NCI-H2029 treated with DMSO at 0.1 percent for 48 hours (cell line): ENCODE data around the gene XRRA1.
"Not testable (repeated sequence)": the region's sequence is repeated elsewhere in the genome, so short reads cannot be mapped to it uniquely, and the experiment has no call there.

Experiments
- DNase-seq: peaks from one replicate; lab custom pipeline; 2025; lab: John Stamatoyannopoulos, UW

The XRRA1 gene

GRCh38 chr11:74948898-74949752 lies at the start of gene XRRA1, which contains the start of gene SPCS2:
Gene XRRA1, minus strand, starts transcription at chr11:74949091. Its CDS starts 8,213 bp downstream, at chr11:74940878.
Gene SPCS2, plus strand, starts transcription at chr11:74949266. Its CDS starts 20 bp downstream, at chr11:74949286.
- peak; percentile 92 for DNase-seq

GRCh38 chr11:74992852-74993251 lies 44.0 kb upstream of the XRRA1 start:
- no peak for DNase-seq

- DNase-seq: no peak
Measured at GRCh38 chr11:74990941-74991340, 42.0 kb upstream of the XRRA1 start.

- not testable (repeated sequence) for DNase-seq
Measured at GRCh38 chr11:74990150-74990549, 41.3 kb upstream of the XRRA1 start.

GRCh38 chr11:74989260-74989638 lies 40.4 kb upstream of the XRRA1 start:
- DNase-seq: no peak

GRCh38 chr11:74988541-74989259 lies 39.8 kb upstream of the XRRA1 start, which contains the start of gene NEU3:
Gene NEU3, plus strand, starts transcription at chr11:74988933. Its CDS starts 128 bp downstream, at chr11:74989061.
- peak; percentile 86 for DNase-seq

- no peak for DNase-seq
Measured at GRCh38 chr11:74984730-74985129, 35.8 kb upstream of the XRRA1 start.

GRCh38 chr11:74984070-74984469 lies 35.2 kb upstream of the XRRA1 start:
- no peak for DNase-seq

GRCh38 chr11:74981888-74982287 lies 33.0 kb upstream of the XRRA1 start:
- no peak for DNase-seq

- no peak for DNase-seq
Measured at GRCh38 chr11:74980634-74981033, 31.7 kb upstream of the XRRA1 start.

GRCh38 chr11:74978041-74978440 lies 29.1 kb upstream of the XRRA1 start:
- no peak for DNase-seq

GRCh38 chr11:74971424-74971823 lies 22.5 kb upstream of the XRRA1 start:
- no peak for DNase-seq

GRCh38 chr11:74970852-74971395 lies 22.0 kb upstream of the XRRA1 start:
- no peak for DNase-seq

- DNase-seq: no peak
Measured at GRCh38 chr11:74966651-74967050, 17.8 kb upstream of the XRRA1 start.

- DNase-seq: not testable (repeated sequence)
Measured at GRCh38 chr11:74960128-74960527, 11.2 kb upstream of the XRRA1 start.

- DNase-seq: no peak
Measured at GRCh38 chr11:74957937-74958629, 9.2 kb upstream of the XRRA1 start.

- no peak for DNase-seq
Measured at GRCh38 chr11:74956397-74957015, 7.6 kb upstream of the XRRA1 start.

GRCh38 chr11:74954199-74954598 lies 5.3 kb upstream of the XRRA1 start:
- no peak for DNase-seq

GRCh38 chr11:74953451-74953850 lies 4.6 kb upstream of the XRRA1 start:
- no peak for DNase-seq

GRCh38 chr11:74952752-74953151 lies 3.9 kb upstream of the XRRA1 start:
- DNase-seq: no peak

- no peak for DNase-seq
Measured at GRCh38 chr11:74951226-74951625, 2.3 kb upstream of the XRRA1 start.
